HG02981 (cell line): Measurements from ENCODE around the gene PSAPL1.

Experiments used
- ATAC-seq: cut with Tn5 transposase; IDR thresholded peaks from one replicate; pipeline ENCODE4 v1.9.1; 2021; ENCODE audit warnings: mild to moderate bottlenecking, moderate library complexity; ENCODE audit not compliant: unreplicated experiment

PSAPL1 gene

DNA sequence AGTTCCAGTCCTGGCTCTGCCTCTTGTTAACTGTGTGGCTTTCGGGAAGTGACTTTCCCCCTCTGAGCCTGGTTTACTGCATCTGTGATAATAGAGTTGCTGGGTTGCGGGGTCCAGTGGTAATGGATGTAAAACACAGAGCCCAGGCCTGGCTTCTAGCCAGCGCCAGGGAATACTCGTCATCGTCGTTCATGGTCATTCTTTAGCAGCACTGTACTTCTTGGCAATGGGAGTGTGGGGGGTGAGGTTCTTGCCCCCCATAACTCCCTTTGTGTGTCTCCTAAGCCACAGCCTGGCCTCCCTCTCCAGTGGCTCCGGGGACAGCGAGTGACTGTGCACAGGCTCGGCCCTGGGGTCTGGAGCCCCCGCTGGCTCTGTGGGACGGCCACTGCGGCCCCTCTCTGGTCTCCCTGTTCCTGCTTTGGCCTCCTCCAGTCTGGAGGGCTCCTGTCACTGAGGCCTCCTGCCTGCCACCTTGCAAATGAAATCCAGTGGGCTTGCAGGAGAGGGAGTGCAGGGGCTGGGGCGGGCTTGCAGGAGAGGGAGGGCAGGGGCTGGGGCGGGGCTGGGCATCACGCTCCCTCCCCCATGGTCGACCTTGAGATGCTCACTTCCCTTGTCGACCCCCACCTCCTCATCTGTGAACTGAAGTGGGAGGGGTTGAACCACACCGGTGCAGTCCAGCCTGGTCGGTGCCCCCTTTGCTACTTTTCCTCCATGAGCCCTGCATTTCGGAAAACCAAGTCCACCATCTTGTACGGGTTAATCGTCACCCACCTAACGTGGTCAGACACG lies 13.2 kb downstream of the PSAPL1 start:
- no peak for ATAC-seq

DNA sequence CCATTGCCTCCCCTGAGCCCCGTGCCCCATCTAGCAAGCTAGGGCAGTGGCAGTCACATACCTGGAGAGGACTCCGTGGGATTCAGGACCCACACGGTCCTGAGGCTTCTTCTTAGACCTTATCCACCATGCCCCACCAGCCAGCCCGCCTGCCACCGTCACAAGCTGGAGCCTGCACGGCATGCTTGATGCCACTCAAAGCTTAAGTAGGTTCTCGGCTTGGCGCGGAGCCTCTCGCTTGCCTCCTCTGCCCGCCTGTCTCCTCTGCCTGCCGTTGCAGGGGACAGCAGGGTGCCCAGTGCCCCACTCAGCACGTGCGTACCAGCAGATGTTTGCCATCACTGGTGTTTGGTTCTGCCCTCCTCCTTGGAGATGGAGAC lies 14.1 kb downstream of the PSAPL1 start:
- no peak for ATAC-seq

DNA sequence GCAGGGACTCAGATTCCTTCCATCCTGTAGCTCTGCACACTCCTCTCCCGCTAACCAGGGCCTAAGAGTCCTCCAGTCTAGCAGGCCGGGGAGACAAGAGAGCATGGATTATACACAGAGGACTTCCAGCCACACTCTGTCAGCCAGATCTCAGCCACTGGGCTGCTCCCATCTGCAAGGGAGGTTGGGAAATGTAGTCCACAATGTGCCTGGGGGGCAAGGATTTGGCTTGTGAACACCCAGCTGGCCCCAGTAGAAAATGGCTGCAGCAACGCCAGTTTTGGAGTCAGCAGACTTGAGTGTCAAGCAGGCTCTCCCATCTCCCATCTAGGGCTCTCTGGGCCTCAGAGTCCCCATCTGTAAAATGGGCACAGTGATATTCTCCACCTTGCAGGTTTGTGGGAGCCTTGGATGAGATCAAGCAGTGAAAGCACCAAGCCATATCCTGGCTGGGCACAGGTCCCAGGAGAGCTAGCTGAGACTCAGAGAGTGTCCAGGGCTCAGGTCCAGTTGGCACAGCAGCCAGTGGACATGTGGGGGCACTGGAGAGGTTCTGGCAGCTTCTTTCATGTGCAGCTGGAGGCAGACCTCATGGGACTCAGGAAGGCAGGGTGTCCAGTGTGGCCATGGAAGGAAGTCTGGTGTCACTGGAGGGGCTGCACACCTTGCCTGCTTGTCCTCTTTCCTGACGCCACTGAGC lies 14.6 kb downstream of the PSAPL1 start:
- no peak for ATAC-seq

DNA sequence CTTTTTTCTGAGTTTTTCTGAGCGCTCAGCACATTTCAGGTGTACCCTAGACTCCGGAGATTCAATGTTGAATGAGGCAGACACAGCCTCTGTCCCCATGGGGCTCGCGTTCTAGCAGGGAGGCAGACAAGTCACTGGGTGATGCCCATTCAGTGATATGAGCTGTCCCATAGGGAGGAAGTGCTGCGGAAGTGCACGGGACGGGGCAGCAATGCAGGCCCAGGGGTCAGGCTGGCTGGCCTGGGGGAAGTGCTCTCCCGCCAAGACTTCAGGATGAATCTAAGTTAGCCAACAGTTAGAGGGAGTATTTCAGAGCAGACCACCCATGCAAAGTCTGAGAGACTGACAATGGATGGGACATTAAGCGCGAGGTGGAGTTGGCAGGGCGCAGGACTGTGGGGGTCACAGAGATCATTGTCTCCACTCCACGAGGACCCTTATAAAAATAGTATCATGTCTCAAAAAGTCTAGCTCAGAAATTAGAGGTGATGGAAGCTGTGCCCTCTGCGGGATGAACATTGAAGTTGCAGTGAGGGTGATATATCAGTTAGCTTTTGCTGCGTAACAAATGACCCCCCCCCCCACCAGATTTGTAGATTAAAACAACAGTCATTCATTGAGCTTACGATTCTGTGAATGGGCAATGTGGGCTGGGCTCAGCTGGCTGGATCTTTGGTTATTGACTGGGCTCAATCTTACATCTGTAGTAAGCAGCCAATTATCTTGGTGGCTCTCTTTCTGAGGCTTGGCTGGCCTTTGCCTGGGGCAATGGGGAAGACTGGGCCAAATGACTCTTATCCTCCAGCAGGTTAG lies 16.4 kb downstream of the PSAPL1 start:
- no peak for ATAC-seq

DNA sequence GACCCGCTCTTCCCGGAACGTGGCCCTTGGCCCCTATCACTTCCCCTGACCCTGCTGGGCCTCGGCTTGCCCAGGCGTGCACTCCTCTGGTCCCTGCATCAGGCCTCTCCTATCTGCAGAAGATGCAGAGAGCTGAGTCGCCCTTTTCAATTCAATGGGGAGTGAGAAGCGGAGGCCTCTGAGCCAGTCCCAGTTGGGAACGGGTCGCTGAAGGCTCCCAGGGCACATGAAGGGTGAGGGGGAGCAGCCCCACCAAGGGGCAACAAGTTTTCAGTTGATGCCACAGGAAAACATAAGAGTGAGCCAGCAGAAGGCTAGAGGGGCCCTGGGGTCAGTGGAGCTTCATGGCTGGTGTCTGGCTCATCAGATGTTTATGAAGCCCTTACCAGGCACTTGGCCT lies 17.1 kb downstream of the PSAPL1 start:
- ATAC-seq, result no peak

DNA sequence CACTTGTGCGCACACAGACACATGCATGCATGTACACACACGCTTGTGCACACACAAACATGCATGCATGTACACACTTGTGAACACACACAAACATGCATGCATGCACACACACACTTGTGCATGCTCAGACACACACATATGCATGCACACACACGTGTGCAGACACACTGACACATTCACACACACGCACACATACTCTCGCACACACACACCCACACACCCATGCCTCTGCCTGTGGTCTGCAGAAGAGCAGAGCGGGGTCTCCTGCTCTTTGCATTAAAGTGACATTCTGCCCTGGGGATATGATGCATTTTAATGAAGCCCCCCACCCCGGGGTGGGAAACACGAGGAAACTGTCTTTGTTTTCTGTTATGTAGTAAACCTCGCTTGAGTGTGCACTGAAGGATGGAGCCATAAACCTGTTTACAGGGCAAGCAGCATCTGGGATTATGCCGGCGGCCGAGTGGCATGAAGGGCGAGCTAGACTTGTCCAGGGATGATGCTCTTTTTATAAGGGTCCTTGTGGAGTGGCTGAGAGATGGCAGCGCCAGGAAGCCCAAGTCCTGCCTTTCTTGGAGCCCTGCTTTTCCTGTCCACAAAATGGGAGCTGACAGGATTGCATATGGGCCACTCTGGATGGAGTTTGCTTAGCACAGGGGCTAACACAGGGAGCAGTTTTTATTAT lies 17.8 kb downstream of the PSAPL1 start:
- ATAC-seq, result no peak

DNA sequence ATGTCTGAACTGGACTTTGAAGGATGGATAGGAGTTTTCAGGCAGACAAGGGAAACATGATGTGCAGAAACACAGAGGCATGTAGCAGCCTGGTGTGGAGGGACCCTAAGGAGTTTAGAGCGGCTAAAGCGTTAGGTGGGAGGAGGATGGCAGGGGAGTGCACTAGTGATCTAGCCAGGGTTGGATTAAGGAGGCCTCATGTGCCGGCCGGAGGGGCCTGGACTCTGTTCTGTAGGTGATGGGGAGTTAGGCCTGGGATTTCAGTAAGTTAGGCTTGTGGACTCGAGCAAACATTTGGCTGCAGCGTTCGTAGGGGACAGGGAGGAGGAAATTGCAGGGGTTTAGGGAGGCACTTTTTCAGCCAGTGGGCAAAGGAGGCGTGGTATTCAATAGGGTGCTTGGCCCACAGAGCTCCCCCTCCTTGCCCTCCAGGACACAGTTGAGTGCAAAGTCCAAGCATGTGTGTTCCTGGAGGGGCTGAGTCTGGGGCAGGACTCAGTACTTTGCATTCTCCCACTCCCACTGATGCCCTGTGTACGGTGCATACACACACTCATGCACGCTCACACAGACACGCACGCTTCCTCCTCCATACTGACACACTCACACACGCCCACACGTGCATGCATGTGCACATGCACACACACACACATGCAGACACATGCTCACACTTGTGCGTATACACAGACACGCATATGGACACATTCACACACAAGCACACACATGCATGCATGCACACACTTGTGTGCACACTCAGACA lies 18.6 kb downstream of the PSAPL1 start:
- no peak for ATAC-seq

DNA sequence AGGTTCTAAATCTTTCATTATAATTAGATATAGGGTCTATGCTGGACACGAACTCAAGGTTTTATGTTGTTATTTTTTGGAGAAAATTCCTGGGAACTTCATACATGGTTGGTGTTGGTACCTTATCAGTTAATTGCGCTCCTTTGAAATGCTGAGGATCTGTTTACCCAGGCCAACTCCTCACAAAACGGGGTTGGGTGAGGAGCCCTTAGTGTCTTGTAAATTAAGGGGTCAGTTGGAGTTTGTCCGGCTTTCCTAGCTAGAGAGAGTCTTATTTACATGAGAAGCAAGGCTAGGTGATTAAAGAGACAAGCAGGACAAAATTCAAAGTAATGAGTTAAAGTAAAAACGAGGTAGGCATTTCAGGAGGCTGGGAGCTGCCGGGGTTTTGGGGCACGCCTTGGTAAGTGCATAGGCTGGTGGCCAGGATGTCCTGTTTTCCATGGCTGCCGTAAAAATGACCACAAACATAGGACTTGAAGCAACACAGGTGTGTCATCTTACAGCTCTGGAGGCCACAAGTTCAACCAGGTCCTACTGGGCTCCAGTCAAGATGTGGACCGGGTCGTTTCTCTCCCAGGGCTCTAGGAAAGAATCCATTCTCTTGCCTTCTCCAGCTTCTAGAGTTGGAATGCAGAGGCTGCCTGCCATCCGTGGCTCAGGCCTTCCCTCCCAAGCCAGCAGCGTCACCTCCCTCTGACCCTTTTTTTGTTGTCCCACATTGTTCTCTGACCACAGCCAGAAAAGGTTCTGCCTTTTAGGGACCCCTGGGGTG lies 19.8 kb downstream of the PSAPL1 start:
- ATAC-seq, result no peak

DNA sequence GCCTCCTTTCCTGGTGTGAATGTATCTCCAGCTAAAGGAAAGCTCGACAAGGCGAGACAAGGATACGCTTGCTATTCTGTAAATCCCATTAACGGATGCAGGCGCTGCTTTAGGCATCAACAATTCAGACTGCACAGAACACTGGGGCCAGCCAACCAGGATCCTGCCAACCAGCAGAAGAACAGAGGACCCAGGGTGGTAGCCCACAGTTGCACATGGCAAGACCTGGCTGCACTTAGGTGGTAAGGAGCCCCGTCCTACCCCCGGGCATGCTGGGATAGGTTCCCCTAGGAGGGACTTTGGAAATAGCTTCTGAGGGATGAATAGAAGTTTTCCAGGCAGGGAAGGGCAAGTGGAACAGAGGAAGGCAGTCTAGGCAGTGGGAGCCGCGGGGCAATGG lies 20.7 kb downstream of the PSAPL1 start:
- ATAC-seq, result no peak

DNA sequence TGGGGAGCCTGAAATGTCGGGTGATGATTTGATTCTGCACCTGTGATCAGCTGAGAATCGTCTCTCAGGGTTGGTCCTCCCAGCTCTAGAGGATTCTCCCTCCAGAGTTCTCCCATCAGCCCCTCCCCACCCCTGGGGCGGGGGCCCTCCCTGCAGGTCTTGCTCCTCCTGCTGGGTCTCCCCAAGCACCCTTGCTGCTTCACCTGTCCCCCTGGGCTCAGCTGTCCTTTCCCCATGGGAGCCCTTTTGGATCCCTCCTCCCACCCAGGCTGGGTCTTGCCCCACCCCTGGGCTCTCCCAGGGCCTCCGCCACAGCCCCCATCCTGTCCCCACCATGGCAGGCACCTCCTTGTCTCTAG lies 22.2 kb downstream of the PSAPL1 start:
- no peak for ATAC-seq

DNA sequence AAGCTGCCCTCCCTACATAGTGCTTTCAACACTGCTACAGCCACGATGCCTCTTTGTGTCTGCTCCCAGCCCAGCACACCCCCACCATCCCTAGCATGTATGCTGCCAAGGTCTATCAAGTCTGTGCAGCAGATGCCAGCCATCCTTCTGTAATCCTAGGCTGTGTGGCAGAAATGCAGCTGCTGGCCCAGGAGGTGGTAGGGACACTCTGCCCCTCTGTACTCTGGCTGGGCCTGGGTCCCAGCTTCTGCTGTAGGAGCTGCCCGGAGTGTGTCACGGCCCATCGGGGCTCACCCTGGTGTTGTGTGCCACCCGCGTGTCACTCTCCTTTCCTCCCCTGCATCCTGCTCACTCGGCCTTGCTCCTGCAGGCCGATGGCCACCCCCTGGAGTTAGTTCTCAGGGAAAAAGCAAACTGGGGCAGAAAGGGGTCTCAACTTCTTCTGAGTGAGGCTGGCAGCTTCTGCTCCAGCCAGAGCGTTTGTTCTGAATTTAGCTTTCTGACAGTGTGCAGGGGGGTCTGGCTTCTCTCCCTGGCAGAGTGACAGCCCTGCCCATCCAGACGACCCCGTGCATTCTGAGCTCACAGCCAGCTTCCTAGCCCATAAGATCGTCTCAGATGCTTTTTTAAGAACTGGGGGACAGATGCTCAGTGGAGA lies 22.7 kb downstream of the PSAPL1 start:
- ATAC-seq, result no peak

DNA sequence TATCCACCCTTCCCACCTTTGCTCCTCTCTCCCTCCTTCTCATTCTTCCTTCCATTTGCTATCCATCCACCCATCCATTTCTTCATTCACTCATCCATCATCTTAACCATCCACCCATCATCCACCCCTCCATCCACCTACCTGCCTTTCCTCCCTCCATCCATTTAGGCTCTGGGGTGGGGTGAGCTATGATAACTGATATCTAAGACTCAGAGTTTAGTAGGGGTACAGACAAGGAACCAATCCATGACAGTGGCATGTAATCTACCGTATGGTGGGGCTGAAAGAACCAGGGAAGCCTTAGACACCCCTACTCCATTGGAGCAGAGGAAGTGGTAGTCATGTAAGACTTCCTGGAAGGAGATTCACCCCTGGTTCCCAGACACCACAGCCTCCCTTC lies 23.2 kb downstream of the PSAPL1 start:
- ATAC-seq, result no peak

DNA sequence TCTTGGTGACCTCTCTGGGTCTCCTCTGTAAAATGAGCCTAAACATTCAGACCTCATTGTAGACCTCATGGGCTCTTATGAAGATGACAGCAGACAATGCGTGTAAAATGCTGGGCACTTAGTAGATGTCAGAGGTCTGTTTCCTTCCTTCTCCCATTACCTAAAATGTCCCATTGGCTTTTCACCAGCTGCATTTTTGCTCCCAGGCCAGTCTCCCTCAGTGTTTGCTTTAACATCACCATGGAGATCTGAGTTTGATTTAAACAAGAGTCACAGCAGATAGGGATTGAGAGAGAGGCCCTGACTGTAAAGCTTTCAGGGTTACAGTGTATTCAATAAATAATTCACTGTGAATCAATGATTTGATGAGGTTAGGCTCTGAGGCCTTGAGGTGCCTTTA lies 24.3 kb downstream of the PSAPL1 start:
- no peak for ATAC-seq

DNA sequence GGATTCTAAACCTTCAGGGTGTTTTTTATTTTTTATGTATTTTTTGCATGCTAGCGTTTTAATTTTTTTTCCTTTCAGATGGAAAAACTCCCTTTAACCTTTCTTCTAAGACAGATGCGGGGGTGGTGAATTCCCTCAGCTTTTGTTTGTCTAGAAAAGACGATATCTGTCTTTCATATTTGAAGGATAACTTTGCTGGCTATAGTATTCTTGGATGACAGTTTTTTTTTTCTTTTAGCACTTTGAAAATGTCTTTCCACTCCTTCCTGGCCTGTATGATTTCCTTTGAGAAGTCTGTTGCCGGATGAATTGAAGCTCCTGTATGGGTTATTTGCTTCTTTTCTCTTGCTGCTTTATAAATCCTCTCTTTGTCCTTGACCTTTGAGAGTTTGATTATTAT lies 26.6 kb downstream of the PSAPL1 start:
- no peak for ATAC-seq

DNA sequence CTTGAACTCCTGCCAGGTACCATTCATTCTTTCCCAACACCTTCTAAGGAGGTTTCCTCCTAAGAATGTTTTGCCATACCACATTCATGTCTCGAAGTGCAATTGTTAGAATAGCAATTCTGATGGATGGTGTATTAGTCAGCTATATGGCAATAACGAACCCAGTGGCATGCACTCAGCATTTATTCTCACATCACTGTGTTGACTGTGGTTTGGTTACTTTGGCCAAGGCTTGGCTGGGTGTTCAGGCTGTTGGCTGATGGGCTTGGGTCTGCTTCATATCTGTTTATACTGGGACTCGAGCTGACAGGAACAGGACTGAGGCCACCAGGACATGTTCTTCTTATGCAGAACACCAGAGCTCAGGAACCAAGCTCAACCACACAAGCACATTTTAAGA lies 31.7 kb downstream of the PSAPL1 start:
- no peak for ATAC-seq

DNA sequence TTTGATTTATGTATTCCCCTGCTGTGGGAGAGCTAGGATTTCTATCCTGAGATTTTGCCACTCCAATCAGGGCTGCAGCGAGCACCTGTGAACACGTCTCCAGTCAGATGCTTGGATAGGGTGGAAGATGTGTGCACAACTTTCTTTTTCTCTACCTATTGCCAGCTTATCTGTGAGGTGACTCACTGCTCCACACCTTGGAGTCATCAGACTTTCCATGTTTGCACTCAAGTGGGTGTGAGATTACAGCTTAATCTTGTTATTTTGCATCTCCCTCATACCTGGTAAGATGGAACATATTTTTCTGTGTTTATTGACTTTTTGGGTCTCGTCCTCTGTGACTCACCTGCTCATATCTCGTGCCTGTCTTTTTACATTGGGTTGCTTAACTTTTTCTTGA lies 32.2 kb downstream of the PSAPL1 start:
- no peak for ATAC-seq

DNA sequence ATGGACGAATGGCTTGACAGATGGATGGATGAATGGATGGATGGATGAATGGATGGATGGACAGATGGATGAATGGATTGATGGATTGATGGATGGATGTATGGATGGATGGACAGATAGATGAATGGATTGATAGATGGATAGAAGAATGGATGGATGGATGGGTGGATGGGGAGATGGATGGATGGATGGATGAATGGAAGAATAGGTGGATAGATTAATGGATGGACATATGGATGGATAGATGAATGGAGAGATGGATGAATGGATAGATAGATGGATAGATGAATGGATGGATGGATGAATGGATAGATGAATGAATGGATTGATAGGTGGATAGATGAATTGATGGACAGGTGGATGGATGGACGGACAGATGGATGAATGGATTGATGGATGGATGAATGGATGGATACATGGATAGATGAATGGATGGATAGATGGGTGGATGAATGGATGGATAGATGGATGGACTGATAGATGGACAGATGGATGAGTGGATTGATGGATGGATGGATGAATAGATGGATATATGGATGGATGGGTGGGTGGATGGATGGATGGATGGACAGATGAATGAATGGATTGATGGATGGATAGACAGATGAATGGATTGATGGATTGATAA lies 33.9 kb downstream of the PSAPL1 start:
- no peak for ATAC-seq

DNA sequence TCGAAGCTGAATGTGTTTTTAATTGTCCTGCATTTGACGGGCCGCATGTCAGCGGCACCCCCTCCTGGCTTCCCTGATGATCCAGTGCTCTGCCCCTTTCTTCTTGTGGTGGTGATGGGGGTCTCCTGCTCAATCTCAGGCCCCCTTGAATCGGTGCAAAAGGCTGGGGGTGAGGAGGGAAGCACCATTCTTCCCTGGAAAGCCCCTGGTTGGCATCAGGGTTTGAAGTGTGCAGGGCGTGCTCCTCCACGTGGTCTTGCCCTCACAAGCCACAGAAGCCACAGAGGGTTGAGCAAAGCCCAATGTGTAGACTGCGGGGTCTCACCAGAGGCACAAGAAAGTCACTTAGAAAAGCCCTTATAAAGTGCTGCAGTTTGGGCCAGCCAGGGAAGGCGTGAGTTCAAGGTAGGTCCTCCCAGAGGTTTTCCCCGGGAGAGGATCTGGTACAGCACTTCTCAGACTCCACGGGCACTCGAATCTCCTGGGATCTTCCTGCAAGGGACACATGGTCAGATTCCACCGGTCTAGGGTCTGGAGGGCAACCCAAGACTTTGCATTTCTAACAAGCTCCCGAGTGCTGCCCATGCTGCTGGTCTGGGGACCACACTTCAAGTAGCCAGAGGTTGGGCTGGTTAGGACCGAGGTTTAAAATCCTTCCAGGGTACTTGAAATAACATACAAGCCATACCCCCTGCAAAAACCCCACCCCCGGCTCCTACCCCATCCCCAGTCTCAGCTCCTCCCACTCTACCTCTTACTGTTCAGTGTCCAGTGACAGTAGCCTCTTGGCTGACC lies 35.1 kb downstream of the PSAPL1 start:
- no peak for ATAC-seq
